AG09309 (cell line): Measurements from ENCODE around the gene MCC.

Source experiments
- DNase-seq: peaks from one replicate; pipeline ENCODE4 v3.0.0-alpha.2; 2010; ENCODE audit warnings: low read depth
- H3K4me3 ChIP-seq: 2 replicates; pipeline ENCODE4 v1.5.1; 2011; ENCODE audit warnings: mild to moderate bottlenecking, low read depth, low read length, moderate library complexity; ENCODE audit not compliant: control insufficient read depth
- CTCF ChIP-seq: IDR thresholded peaks from 2 replicates; pipeline ENCODE4 v1.5.1; 2011; ENCODE audit warnings: mild to moderate bottlenecking, low read depth, low read length, inconsistent platforms; ENCODE audit not compliant: insufficient read depth, control insufficient read depth; ENCODE audit errors: missing control alignments

The MCC gene

GRCh38 chr5:113520899-113521298 lies 32.6 kb upstream of the MCC start:
- no peak for TF ChIP-seq CTCF

GRCh38 chr5:113520429-113520828 lies 32.2 kb upstream of the MCC start:
- no peak for DNase-seq
- no peak for TF ChIP-seq CTCF
- no peak overlapping the region for H3K4me3 ChIP-seq

More at GRCh38 chr5:113520899-113521298, 32.6 kb upstream of the MCC start:
- no peak for DNase-seq
- H3K4me3 ChIP-seq, result no peak overlapping the region

- H3K4me3 ChIP-seq, result no peak overlapping the region
- DNase-seq, result no peak
- no peak for TF ChIP-seq CTCF
Observed at GRCh38 chr5:113519412-113519811, 31.2 kb upstream of the MCC start.

GRCh38 chr5:113518884-113519283 lies 30.6 kb upstream of the MCC start:
- no peak for DNase-seq
- no peak for TF ChIP-seq CTCF
- no peak overlapping the region for H3K4me3 ChIP-seq

GRCh38 chr5:113514289-113514635 lies 26.0 kb upstream of the MCC start:
- TF ChIP-seq CTCF, result no peak
- peak overlapping the region; percentile 71 for H3K4me3 ChIP-seq
- no peak for DNase-seq

GRCh38 chr5:113513384-113514288 lies 25.4 kb upstream of the MCC start, which contains the start of gene YTHDC2:
Gene YTHDC2 (plus strand): TSS chr5:113513694. CDS start chr5:113513896, 202 bp downstream.
- peak within 1 kb of the TSS; percentile 71 for H3K4me3 ChIP-seq
- TF ChIP-seq CTCF, result peak; percentile 22
- peak; percentile 18 for DNase-seq
